Kidney epithelial cell (primary cell): ENCODE data around the gene CDH13. TPM values are rescaled to one million over a fixed set of nuclear protein-coding genes. Genes with fewer than 3 reads are reported as not detected.

Experiments used
- DNase-seq: peaks from one replicate; pipeline ENCODE4 v3.0.0-alpha.2; 2010; ENCODE audit warnings: low read depth
- H3K27me3 ChIP-seq: 2 replicates; pipeline ENCODE4 v1.6.0; 2011; ENCODE audit warnings: low read length; ENCODE audit not compliant: control insufficient read depth, insufficient read depth
- H3K36me3 ChIP-seq: 2 replicates; pipeline ENCODE4 v1.5.1; 2011; ENCODE audit warnings: low read length; ENCODE audit not compliant: control insufficient read depth, insufficient read depth
- H3K4me3 ChIP-seq: 2 replicates; pipeline ENCODE4 v1.5.1; 2011; ENCODE audit warnings: low read depth, mild to moderate bottlenecking, control low read depth, low read length
- total RNA-seq: library from RNA; depleted of rRNA; stranded (reverse); fragments of >200 nt; gene quantifications from 2 replicates; pipeline ENCODE4 v1.2.3, GENCODE V29; 2015
- TF ChIP-seq, protein P1 (sequence below): IDR thresholded peaks from 2 replicates; pipeline ENCODE4 v1.5.1; 2011; ENCODE audit warnings: mild to moderate bottlenecking, moderate library complexity, low read length, control low read depth, inconsistent platforms; ENCODE audit not compliant: insufficient read depth, poor library complexity, severe bottlenecking

The CDH13 gene
- total RNA-seq, 1 donor from 2014 or later = 32.8 TPM

DNA sequence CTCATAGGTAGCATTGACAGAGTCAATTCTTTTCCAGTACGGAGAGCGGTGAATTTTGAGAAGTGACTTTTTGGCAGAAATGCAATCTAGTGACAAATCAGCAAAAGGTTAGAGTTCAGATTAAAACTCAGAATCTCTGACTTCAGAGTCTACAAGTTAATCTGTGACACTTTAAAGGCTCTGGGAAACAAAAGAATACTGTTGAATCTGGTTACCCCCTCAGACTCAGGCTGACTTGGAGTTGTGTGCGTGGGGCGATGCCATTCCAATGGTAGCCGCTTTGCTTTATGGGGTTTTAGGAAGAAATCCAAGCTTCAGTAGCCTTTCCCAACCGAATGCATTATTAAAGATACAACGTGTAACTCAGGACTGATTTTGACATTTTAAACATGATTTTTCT, 118.2 kb downstream of the CDH13 start:
- H3K36me3 ChIP-seq = no peaks in the 10 kb centered on the region

DNA sequence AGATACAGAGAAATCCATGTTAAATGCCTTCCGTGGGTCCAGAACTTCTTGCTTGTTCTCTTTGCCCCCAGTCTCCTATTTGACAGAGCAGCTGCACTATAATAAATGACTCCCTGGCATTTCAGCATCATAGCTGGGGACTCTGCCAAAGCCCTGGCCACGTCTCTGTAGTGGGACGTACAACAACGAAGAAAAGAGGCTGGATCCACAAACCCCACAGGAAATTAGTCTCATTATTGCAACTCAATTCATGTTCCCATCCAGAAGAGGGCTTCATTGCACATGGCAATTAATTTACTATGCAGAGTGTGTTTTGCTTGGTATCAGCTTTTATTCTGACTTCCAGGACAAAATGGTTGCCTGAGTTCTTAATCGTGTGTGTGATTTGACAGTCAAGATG, 121.3 kb downstream of the CDH13 start:
- DNase-seq = no peak
- TF ChIP-seq, protein P1, sequence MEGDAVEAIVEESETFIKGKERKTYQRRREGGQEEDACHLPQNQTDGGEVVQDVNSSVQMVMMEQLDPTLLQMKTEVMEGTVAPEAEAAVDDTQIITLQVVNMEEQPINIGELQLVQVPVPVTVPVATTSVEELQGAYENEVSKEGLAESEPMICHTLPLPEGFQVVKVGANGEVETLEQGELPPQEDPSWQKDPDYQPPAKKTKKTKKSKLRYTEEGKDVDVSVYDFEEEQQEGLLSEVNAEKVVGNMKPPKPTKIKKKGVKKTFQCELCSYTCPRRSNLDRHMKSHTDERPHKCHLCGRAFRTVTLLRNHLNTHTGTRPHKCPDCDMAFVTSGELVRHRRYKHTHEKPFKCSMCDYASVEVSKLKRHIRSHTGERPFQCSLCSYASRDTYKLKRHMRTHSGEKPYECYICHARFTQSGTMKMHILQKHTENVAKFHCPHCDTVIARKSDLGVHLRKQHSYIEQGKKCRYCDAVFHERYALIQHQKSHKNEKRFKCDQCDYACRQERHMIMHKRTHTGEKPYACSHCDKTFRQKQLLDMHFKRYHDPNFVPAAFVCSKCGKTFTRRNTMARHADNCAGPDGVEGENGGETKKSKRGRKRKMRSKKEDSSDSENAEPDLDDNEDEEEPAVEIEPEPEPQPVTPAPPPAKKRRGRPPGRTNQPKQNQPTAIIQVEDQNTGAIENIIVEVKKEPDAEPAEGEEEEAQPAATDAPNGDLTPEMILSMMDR = no peak

More for the DNA sequence above, 118.2 kb downstream of the CDH13 start:
- Histone ChIP-seq H3K27me3 (no peaks in the 10 kb centered on the region), H3K4me3 (no peak overlapping the region)
- TF ChIP-seq, protein P1 = no peak
- no peak for DNase-seq

DNA sequence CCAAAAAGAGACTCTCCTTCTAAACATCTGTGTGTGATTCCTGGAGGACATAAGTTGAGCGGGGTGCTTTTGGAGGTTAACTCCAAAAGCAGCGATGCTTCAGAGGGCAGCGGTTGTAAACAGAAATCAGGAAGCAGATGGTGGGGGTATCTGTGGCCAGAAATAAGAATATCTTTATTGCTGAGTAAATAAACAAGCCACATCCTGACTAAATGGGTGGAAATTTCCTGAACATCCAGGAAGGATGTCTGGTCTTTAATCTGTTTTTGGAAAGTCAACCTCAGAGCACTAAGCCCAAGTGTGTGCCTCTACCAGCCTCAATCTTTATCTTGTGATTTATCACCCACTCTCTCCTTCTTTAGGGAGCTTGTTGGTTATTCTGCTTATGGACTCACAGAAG, 123.3 kb downstream of the CDH13 start:
- TF ChIP-seq, protein P1 = no peak

More for the DNA sequence above, 121.3 kb downstream of the CDH13 start:
- no peak overlapping the region for H3K4me3 ChIP-seq
- H3K27me3 ChIP-seq = no peaks in the 10 kb centered on the region
- no peaks in the 10 kb centered on the region for H3K36me3 ChIP-seq

DNA sequence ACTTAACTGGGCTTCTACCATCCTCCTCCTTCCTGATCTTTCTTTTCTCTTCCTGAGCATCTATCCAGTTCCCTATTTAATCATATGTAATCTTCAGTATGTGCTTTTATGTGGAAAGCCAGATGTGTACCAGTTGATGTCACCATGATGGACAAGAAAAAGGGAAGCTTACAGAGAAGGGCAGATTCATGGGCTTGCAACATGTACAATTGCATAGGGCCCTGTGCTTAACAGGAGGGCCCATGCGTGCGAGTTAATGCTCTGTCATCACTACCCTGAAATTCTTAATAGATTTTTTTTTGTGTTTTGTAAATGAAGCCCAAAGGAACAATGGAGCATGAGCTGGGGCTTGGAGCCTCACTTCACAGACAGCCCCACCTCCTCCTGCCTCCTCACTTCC, 124.3 kb downstream of the CDH13 start:
- TF ChIP-seq, protein P1 = no peak
- Histone ChIP-seq H3K36me3 (no peaks in the 10 kb centered on the region), H3K27me3 (no peaks in the 10 kb centered on the region), H3K4me3 (no peak overlapping the region)
- DNase-seq = no peak

More for the DNA sequence above, 123.3 kb downstream of the CDH13 start:
- H3K4me3 ChIP-seq = no peak overlapping the region
- no peaks in the 10 kb centered on the region for H3K27me3 ChIP-seq
- H3K36me3 ChIP-seq = no peaks in the 10 kb centered on the region
- no peak for DNase-seq

DNA sequence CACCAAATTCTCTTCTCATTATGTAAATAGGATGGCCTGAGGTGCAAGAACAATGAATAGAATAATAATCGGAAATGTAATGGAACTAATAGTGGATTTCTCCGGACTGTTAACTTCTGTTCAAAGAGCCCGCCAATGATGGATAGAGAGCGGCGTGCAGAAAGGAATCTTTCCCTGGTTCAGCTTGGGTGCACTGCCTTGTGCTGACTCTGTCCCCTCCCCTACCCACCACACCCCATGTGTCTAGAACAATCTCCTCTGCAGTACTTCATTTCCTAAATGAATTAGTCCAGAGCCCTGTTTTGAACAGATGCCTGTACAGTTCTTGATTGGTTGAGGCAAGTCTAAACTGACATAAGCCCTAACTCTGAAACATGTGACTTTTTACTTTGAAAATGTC, 125.4 kb downstream of the CDH13 start:
- Histone ChIP-seq H3K4me3 (no peak overlapping the region), H3K27me3 (no peaks in the 10 kb centered on the region), H3K36me3 (no peaks in the 10 kb centered on the region)
- no peak for DNase-seq
- TF ChIP-seq, protein P1 = no peak

DNA sequence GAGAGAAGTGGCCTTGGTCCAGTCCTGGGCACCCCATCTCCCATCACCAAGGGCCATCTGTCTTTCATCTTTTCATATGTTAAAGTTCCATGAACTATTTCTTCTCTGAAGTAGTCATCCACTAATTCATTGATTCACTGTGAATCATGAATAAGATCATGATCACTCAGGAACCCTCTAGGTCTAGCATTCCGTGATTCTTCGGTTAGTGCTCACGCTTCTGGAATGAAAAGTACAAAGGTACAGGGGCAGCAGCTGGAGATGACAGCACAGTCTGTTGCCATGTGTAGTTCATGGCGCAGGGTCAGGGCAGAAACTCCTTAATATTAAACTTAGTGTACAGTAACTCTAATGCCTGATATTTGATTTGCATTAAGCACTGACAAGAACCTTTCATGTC, 127.1 kb downstream of the CDH13 start:
- Histone ChIP-seq H3K4me3 (no peak overlapping the region), H3K27me3 (no peaks in the 10 kb centered on the region), H3K36me3 (no peaks in the 10 kb centered on the region)
- TF ChIP-seq, protein P1 = no peak
- DNase-seq = no peak
